GM19239 (cell line): ENCODE measurements around the gene CSPG4.
"Not testable (repeated sequence)": the region's sequence is repeated elsewhere in the genome, so short reads cannot be mapped to it uniquely, and the experiment has no call there.

Experiments used
- DNase-seq: peaks from one replicate; pipeline ENCODE4 v3.0.0; 2011; ENCODE audit warnings: low spot score; ENCODE audit not compliant: insufficient read length
- FAIRE-seq: peaks from 2 replicates; lab custom pipeline; 2011; peaks lifted over from hg19 to GRCh38; lab: Jason Lieb, UNC

Gene CSPG4

DNA sequence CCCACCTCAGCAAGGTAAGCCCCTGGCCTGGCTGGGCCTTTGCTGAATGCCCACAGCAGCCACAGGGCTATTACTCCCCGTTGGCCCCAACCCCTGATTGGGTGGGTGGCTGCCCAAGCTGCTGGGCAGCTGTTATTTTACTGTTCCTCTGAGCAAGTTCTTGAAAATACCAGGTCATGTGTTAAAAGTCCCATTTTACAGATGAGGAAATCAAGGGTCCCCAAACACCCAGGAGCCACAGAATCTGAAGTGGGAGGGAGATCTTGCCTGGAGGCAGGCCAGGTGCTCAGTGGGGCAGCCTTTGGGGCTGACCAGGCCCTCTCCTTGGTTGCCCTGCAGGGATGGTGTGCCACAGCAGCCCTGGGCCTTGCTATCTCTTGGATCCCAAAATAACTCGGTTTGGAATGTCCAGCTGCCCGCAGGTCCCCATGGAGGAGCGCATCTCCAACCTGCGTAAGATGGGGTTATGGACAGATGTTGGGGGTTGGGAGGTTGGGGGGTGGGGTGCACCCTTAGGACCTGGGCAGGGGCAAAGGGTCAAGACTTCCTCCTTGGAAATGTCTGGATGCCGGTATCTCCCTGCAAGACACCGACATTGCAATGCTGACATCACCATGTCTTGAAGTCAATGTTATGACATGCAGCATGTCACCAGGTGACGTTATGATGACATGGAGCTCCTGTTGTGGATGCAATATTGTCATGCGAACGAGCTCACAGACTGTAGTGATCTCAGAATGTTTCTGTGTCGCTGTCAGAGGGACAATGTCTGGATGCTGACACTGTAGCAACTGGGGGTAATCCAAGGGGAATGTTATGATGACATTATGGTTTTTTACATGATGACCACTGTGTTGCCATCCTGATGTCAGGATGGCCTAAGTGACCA, 13.3 kb upstream of the CSPG4 start:
- no peak for FAIRE-seq

GRCh38 chr15:75725006-75725718, 12.5 kb upstream of the CSPG4 start:
- DNase-seq (no peak), FAIRE-seq (no peak)

More for the DNA sequence above, 13.3 kb upstream of the CSPG4 start:
- DNase-seq: no peak

DNA sequence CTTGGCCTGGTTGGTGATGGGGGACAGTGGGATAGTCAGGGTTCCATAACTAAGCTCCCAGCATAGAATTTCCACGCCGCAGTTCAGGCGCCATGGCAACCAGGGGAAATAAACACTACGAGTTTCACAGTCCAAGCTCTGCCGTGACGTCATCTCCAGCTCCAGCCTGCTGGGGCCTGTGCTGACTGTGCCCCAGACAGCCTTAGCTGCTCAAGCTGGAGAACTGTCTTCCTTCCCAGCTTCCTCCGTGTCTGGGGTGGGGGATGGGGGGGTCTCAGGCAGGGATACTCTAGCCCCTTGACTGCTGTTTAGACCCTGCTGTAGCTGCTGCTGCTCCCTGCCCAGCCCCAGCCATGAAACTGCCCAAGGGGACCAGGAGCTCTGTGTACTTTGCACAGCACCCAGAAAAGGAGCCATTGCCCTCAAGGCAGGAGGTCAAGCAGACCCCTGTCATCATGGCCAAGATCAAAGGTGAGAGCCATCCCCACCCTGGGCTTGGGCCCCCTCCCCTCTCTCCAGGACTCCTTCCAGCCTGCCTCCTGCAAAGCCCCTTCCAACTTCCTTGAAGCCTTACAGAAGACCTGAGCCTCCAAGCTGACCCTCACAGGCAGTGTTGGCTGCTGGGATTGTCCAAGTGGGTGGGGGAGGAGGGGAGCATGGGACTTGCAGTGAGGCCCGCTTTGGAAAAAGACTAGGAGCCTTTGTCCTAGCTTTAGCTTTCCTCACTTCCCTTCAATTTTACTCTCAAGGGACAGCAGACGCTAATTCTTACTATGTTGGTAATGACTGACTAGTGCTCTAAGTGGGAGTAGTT, 11.4 kb upstream of the CSPG4 start:
- FAIRE-seq: peak; percentile 47
- peak; percentile 62 for DNase-seq

GRCh38 chr15:75723171-75723846, 10.7 kb upstream of the CSPG4 start:
- no peak for DNase-seq

GRCh38 chr15:75721923-75722870, 9.5 kb upstream of the CSPG4 start:
- FAIRE-seq (no peak), DNase-seq (no peak)

More at GRCh38 chr15:75723171-75723846, 10.7 kb upstream of the CSPG4 start:
- FAIRE-seq: no peak

DNA sequence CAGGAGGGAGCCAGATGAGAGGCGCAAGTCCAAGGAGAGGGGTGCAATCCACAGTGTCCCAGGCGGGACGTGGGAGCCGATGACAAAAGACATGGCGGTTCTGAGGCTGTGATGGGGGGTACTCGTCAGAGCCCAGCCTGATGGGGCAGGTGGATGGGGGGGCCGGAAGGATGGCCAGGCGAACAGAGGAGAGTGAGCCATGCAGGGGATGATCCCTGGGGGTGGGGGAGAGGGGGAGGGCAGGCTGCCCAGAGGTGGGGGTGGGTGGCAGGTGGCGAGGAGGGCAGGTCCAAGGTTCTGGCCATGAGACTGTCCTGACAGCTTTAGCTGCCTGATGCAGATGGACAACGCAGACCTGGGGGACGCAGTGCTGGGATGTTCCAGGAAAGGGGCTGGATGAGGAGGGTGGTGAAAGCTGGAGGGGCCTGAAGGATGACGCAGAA, 8.9 kb upstream of the CSPG4 start:
- FAIRE-seq: no peak
- DNase-seq: no peak

DNA sequence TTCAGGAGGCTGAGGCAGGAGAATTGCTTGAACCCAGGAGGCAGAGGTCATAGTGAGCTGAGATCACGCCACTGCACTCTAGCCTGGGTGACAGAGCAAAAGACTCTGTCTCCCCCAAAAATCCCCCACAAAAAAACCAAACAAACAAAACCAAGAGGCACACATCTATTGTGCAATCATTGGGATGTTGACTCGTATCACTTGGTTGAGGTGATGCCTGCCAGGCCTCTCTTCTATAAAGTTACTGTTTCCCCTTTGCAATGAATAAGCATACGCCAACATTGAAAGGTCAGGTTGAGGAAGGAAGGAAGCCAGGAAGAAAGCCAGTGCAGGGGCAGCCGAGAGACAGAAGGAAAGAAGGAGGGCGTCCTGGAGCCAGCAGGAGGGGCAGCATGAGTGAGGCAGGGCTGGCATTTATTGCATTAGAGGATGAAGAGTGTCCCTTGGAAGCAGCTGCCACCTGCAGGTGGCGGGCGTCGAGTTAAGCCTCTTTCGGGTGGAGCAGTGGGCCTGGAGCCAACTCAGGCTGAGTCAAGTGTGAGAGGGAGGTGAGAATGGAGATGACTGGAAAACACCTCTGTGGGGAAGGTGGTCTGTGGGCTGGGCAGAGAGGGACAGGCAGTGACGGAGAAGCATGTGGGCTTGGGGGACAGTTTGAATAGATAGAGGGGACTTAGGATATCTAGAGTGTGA, 8.3 kb upstream of the CSPG4 start:
- DNase-seq (no peak), FAIRE-seq (peak; percentile 49)

DNA sequence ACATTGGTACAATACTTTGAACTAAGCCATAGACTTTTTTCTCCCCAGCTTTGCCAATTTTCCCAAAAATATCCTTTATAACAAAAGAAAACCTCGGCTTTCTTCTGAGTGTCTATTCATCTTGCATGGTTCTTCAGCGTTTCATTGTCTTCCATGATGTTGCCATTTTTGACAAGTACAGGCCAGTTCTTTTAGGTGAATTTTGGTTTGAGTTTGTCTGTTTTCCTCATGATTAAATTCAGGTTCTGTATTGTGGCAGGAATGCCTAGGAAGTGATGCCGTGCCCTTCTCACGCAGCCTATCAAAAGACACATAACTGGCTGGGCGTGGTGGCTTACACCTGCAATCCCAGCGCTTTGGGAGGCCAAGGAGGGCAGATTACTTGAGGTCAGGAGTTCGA, 7.6 kb upstream of the CSPG4 start:
- no peak for FAIRE-seq

DNA sequence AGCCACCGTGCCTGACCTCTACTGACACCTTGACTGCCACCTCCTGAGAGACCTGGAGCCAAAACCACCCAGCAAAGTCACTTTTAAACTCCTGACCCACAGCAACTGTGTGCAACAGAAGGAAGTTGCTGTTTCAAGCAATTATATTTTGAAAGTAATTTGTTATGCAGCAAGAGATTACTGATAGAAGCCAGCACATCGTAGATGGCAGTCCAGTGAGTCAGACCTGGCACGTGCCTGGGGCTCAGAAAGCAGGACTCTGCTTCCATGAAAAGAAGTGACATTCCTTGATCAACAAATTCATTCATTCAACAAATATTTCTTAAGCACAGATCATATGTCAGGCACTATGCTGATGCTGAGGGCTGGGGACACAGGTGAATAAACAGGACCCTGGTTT, 5.7 kb upstream of the CSPG4 start:
- DNase-seq (no peak), FAIRE-seq (no peak)

More for the DNA sequence above, 7.6 kb upstream of the CSPG4 start:
- no peak for DNase-seq

- DNase-seq, FAIRE-seq: not testable (repeated sequence)
These were observed 4.4 kb upstream of the CSPG4 start for GRCh38 chr15:75717001-75717400.

GRCh38 chr15:75716249-75716950, 3.8 kb upstream of the CSPG4 start:
- not testable (repeated sequence) for DNase-seq, FAIRE-seq

DNA sequence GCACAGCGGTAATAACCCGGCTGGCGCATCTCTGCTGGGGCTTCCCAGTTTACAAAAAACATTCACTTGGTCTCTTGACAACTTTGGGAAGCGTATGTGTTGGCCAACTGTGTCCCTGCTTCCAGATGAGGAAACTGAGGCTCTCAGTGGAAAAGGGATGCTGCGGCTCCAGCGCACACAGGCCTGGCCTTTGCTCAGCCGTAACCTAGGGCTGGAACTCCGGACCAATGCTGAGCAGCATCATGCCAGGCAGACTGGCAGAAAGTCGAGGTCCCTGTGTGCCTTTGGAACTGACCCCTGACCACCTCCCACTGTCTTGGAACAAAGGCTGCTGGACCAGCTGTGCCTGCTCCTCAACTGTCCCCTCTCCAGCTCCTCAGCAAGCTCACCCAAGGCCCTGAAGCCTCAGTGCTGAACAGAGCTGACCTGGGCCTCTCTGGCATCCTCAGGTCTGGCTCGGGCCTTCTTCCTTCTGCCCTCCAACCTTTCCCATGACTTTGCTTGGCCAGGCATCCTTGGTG, 2.7 kb upstream of the CSPG4 start:
- not testable (repeated sequence) for FAIRE-seq, DNase-seq

DNA sequence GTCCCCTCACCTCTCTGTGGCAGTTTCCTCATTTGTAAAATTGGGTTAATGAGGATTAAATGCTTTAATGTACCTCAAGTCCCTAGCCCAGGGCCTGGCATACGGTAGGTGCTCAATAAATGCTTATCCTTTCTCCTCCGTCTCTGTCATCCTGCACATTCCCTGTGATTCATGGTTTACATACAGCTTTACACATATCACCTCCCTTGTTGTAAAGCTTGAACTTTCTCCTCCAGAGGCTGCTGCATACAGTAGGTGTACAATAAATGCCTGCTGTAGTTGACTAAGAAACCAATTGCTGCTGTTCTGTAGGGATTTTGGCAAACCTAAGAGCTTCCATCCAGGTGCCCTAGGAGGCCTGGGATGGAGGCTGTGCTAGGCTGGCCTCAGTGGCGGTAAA, 1.5 kb upstream of the CSPG4 start:
- DNase-seq: no peak
- FAIRE-seq: no peak

- FAIRE-seq (no peak), DNase-seq (no peak)
These were observed 769 bp upstream of the CSPG4 start for GRCh38 chr15:75713338-75713895.

GRCh38 chr15:75711495-75711894, 1.2 kb downstream of the CSPG4 start:
- not testable (repeated sequence) for FAIRE-seq, DNase-seq

GRCh38 chr15:75710874-75711273, 1.8 kb downstream of the CSPG4 start:
- DNase-seq, FAIRE-seq: not testable (repeated sequence)

GRCh38 chr15:75709458-75709857, 3.2 kb downstream of the CSPG4 start:
- FAIRE-seq, DNase-seq: not testable (repeated sequence)
